ENCODE results near the gene LENEP. TPM values are rescaled to one million over a fixed set of nuclear protein-coding genes. Genes with fewer than 3 reads are reported as not detected.

LENEP gene
- total RNA-seq, 1 donor from 2014 or later: 0.87 TPM

DNA sequence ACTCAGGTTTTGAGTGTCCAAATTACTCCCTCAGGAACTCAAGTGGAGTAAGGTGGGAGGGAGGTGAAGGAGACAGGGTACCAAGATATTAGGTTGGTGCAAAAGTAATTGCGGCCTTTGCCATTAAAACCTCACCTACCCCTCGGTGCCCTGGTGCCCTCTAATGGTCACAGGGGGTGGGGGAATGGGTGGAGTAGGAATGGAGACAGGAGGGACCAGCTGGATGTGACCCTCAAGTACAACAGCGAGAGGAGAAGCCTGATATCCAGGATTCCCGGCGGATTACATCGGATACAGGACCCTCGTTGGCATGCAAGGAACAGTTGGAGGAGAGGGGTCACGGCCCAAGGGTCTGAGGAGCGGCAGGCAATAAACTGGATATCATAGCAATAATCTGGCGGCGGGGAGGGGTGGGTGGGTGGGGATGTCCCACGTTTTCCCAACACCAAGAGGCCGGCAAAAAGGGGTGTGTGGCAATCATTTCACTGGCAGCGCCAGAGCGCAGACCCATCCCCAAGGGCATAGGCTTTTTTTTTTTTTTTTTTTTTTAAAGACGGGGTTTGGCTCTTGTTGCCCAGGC lies 4.9 kb downstream of the LENEP start:
- no peak for DNase-seq (ENCODE audit: low spot score in 2 of 2, unreplicated experiment in 2 of 2)
- peak overlapping the region; percentile 26 for H3K4me3 Mint-ChIP-seq
- H3K27ac Mint-ChIP-seq: no peak overlapping the region
- H3K27me3 Mint-ChIP-seq (ENCODE audit: low read depth): no peaks in the 10 kb centered on the region
- no peaks in the 10 kb centered on the region for H3K36me3 Mint-ChIP-seq
- TF ChIP-seq, protein P1, sequence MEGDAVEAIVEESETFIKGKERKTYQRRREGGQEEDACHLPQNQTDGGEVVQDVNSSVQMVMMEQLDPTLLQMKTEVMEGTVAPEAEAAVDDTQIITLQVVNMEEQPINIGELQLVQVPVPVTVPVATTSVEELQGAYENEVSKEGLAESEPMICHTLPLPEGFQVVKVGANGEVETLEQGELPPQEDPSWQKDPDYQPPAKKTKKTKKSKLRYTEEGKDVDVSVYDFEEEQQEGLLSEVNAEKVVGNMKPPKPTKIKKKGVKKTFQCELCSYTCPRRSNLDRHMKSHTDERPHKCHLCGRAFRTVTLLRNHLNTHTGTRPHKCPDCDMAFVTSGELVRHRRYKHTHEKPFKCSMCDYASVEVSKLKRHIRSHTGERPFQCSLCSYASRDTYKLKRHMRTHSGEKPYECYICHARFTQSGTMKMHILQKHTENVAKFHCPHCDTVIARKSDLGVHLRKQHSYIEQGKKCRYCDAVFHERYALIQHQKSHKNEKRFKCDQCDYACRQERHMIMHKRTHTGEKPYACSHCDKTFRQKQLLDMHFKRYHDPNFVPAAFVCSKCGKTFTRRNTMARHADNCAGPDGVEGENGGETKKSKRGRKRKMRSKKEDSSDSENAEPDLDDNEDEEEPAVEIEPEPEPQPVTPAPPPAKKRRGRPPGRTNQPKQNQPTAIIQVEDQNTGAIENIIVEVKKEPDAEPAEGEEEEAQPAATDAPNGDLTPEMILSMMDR (IDR thresholded peaks at IDR 0.05; ENCODE audit: unreplicated experiment): no peak
- no peaks in the 10 kb centered on the region for H3K9me3 Mint-ChIP-seq
- peaks cover 17% of the 10 kb centered on the region for H3K4me1 Mint-ChIP-seq

DNA sequence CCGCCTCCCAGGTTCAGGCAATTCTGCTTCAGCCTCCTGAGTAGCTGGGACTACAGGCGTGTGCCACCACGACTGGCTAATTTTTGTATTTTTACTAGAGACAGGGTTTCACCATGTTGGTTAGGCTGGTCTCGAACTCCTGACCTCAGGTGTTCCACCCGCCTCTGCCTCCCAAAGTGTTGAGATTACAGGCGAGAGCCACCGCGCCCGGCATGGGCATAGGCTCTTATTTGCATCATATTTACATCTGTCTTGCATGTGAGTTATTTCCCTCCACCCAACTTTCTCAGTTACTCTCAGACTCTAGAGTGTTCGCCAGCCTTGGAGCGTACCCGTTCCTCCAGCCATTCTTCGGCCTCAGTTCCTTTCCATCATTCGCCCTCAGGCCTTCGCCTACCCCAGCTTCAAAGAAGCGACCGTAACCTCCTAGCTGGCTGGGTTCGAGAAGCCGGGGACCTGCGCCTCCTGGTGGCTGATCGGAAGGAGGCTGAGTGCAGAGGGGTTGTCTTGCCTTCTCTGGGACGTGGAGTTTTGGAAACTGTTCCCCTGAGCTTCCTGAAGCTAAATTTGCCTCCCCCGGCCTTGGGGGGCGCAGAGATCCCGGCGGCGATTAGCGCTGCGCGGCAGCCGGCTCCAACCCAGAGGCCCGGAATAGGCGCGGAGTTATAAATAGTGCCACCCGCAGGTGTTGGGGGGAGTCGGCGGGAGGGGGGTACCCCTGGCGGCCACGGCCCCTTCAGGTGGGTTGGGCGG lies 5.6 kb downstream of the LENEP start:
- H3K4me1 Mint-ChIP-seq: peaks cover 22% of the 10 kb centered on the region
- H3K36me3 Mint-ChIP-seq: no peaks in the 10 kb centered on the region

DNA sequence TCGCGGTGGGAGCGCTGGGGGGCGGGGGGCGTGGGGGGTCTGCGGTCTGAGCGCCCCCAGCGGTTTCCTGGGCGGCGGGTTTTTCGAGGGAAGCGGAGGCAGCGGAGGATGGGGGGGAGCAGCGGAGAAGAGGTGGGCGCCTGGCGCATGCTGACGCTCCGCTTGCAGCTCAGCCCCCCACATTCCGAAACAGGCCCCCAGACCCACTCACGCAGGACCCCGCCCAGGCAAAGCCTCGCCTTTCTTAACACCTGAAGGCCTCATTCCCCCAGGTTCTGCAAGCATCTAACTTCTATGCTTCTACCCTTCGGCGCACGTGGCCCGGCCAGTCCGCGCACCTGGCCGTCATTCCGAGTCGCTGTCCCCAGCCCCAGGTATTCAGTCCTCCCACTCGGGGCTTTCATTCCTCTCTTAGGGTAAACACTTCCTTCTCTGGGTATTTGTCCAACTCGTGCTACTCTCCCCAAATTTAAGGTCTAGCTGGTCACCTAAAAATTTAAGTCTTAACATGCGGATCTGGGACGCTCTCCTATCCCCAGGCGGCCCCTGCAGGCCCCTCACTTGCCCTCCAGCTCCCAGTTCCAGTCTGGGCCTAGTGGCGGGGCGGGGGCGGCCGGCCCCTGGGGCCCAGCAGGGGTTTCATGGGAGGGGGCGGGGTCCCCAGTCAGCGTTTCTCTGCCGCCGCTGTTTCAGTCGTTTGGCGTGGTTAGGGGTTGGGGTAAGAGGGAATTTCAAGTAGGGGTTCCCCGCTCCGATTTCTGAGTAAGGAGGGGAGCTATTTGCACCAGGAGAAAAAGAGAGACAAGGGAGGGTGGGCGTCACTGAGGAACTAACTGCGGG lies 6.4 kb downstream of the LENEP start:
- Mint-ChIP-seq H3K27me3 (ENCODE audit: low read depth) (no peaks in the 10 kb centered on the region), H3K36me3 (no peaks in the 10 kb centered on the region), H3K4me1 (peaks cover 29% of the 10 kb centered on the region), H3K9me3 (no peaks in the 10 kb centered on the region), H3K27ac (peak overlapping the region; percentile 99), H3K4me3 (peak overlapping the region; percentile 90)
- TF ChIP-seq, protein P1 (IDR thresholded peaks at IDR 0.05; ENCODE audit: unreplicated experiment): no peak
- DNase-seq (ENCODE audit: low spot score in 2 of 2, unreplicated experiment in 2 of 2): peak in 1 of 2 experiments; percentile 65

More for the DNA sequence above, 5.6 kb downstream of the LENEP start:
- no peaks in the 10 kb centered on the region for H3K27me3 Mint-ChIP-seq (ENCODE audit: low read depth)
- H3K4me3 Mint-ChIP-seq: peak overlapping the region; percentile 68
- peak overlapping the region; percentile 91 for H3K27ac Mint-ChIP-seq
- H3K9me3 Mint-ChIP-seq: no peaks in the 10 kb centered on the region
- TF ChIP-seq, protein P1 (IDR thresholded peaks at IDR 0.05; ENCODE audit: unreplicated experiment): peak; percentile 81
- peak in 1 of 2 experiments; percentile 82 for DNase-seq (ENCODE audit: low spot score in 2 of 2, unreplicated experiment in 2 of 2)

DNA sequence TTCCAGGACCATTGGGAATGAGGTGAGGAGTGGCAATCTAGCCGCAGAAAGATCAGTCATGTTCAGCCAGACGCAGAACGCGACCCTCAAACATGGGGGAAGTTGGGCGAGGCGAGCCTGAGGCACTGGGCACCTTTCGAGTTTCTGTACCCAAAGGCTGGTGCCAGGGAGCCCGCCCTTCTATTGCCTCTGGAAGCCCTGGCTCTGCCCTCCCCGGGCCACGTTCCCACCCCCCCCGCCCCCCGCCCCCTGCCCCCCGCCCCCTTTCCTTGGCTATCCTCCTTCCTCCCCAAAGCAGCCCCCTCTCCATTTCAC lies 7.0 kb downstream of the LENEP start:
- H3K9me3 Mint-ChIP-seq: no peaks in the 10 kb centered on the region
- peak overlapping the region; percentile 99 for H3K27ac Mint-ChIP-seq
- H3K4me1 Mint-ChIP-seq: peaks cover 29% of the 10 kb centered on the region
- peak in 1 of 2 experiments; percentile 59 for DNase-seq (ENCODE audit: low spot score in 2 of 2, unreplicated experiment in 2 of 2)
- TF ChIP-seq, protein P1 (IDR thresholded peaks at IDR 0.05; ENCODE audit: unreplicated experiment): no peak
- no peaks in the 10 kb centered on the region for H3K36me3 Mint-ChIP-seq
- H3K4me3 Mint-ChIP-seq: peak overlapping the region; percentile 90
- H3K27me3 Mint-ChIP-seq (ENCODE audit: low read depth): no peaks in the 10 kb centered on the region

DNA sequence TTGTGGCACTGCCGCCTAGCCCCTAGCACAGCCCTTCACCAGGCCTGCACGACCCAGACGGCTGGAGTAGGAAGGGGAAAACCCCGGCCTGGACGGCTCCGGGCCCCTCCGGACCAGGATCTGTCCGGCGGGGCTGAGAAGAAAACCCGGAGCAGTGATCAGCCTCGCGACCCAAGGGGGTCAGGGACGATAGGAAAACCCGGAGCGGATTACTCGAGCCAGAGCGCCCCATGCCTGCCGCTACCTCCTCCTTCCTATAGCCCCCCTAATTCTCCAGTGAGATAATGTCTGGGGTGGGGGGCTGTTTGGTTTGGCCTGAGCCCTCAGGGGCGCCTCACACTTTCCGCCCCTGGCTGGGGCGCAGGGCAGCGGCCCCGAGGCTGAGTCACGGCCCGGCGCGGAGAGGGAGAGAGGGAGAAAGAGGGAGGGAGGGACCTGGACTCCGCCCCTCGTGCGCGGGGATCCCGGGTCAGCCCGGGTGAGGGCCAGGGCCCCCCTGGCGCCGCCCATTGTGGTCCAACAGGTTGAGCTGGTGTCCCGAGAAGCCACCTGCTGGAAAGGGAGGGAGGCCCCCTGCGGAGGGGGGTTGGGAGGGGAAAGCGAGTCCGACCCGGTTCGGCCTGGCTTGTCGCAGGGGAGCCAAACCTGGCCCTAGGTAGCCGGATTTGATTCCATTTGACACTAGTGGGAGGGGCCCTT lies 7.5 kb downstream of the LENEP start:
- peak; percentile 59 to 82 for DNase-seq (ENCODE audit: low spot score in 2 of 2, unreplicated experiment in 2 of 2)
- no peaks in the 10 kb centered on the region for H3K27me3 Mint-ChIP-seq (ENCODE audit: low read depth)
- H3K9me3 Mint-ChIP-seq: no peaks in the 10 kb centered on the region
- H3K4me1 Mint-ChIP-seq: peaks cover 27% of the 10 kb centered on the region
- TF ChIP-seq, protein P1 (IDR thresholded peaks at IDR 0.05; ENCODE audit: unreplicated experiment): no peak
- peak overlapping the region; percentile 90 for H3K4me3 Mint-ChIP-seq
- H3K27ac Mint-ChIP-seq: peak overlapping the region; percentile 94
- H3K36me3 Mint-ChIP-seq: no peaks in the 10 kb centered on the region

All from mesothelial cell of epicardium (in vitro differentiated cells).